Body of pancreas (tissue), 4 donors: Measurements from ENCODE around the gene PLA2R1.

Experiments
- POLR2A ChIP-seq, 3 donors: fragments of 450-650 bp; IDR thresholded peaks; one replicate each; pipeline ENCODE4 v1.6.1; 2016; ENCODE audit warnings: antibody characterized with exemption in 3 of 3, mild to moderate bottlenecking in 2 of 3
- TF ChIP-seq, protein P1 (sequence below), 7 experiments: fragments of 450-650 bp in 4 of 7; fragments of 200-600 bp in 3 of 7; sonication (generic) in 3 of 7; IDR thresholded peaks; one replicate each; pipeline ENCODE4 v1.5.1; 2016 to 2019; ENCODE audit warnings: antibody characterized with exemption in 7 of 7

DNA sequence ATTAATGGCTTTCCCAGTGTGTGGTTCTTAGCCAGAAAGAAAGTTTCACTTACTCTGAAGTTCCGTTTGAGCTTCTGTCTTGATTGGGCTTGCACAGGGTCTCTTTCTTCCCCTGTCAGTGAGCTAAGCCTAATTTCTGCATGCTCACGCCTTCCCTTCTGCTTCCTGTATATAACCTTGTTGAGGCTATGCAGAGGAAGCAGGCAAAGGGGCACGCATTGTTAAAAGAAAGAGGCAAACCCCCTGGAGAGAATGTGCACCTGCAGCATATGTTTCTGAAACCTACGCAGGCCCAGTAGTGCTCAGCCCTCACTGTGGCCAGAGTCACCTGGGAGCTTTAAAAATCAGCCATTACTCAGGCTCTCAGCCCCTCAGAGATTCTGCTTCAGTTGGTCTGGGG lies 14.5 kb upstream of the PLA2R1 start:
- TF ChIP-seq, protein P1, sequence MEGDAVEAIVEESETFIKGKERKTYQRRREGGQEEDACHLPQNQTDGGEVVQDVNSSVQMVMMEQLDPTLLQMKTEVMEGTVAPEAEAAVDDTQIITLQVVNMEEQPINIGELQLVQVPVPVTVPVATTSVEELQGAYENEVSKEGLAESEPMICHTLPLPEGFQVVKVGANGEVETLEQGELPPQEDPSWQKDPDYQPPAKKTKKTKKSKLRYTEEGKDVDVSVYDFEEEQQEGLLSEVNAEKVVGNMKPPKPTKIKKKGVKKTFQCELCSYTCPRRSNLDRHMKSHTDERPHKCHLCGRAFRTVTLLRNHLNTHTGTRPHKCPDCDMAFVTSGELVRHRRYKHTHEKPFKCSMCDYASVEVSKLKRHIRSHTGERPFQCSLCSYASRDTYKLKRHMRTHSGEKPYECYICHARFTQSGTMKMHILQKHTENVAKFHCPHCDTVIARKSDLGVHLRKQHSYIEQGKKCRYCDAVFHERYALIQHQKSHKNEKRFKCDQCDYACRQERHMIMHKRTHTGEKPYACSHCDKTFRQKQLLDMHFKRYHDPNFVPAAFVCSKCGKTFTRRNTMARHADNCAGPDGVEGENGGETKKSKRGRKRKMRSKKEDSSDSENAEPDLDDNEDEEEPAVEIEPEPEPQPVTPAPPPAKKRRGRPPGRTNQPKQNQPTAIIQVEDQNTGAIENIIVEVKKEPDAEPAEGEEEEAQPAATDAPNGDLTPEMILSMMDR (IDR thresholded peaks at IDR 0.05), result no peak
- TF ChIP-seq POLR2A (IDR thresholded peaks at IDR 0.05), result no peak
